ENCODE measurements around the gene CALY.

- TF ChIP-seq ZBTB33 (IDR thresholded peaks at IDR 0.05; ENCODE audit: extremely low read depth, insufficient replicate concordance, low read length) (no peak), CTCF (IDR thresholded peaks at IDR 0.05 in 2 of 3, conservative IDR thresholded peaks at IDR 0.05 in 1 of 3; ENCODE audit: borderline replicate concordance in 1 of 3, insufficient read depth in 1 of 3, low read depth in 2 of 3, low read length in 2 of 3) (no peak), CEBPB (IDR thresholded peaks at IDR 0.05; ENCODE audit: low read depth) (no peak), RAD21 (IDR thresholded peaks at IDR 0.05; ENCODE audit: low read depth) (no peak), POLR2A (IDR thresholded peaks at IDR 0.05; ENCODE audit: borderline replicate concordance, extremely low read depth, insufficient read depth, insufficient read length) (no peak), ZNF274 (IDR thresholded peaks at IDR 0.05; ENCODE audit: low read depth, low read length) (no peak), EZH2phosphoT487 (IDR thresholded peaks at IDR 0.05; ENCODE audit: borderline replicate concordance) (no peak), FOSL1 (IDR thresholded peaks at IDR 0.05; ENCODE audit: low read depth) (no peak), REST (IDR thresholded peaks at IDR 0.05; ENCODE audit: low read depth) (no peak), POLR2AphosphoS5 (IDR thresholded peaks at IDR 0.05; ENCODE audit: low read depth, low read length) (no peak), YY1 (IDR thresholded peaks at IDR 0.05; ENCODE audit: extremely low read depth, insufficient replicate concordance, low read depth, low read length) (no peak), SP1 (IDR thresholded peaks at IDR 0.05; ENCODE audit: low read depth) (no peak), JUND (IDR thresholded peaks at IDR 0.05) (no peak)
Measured at GRCh38 chr10:133294189-133294588, 42.5 kb downstream of the CALY start.

All from HCT116 (cell line).